ENCODE results near the gene KREMEN1. TPM values are rescaled to one million over a fixed set of nuclear protein-coding genes. Genes with fewer than 3 reads are reported as not detected.

KREMEN1 gene
- total and polyA plus RNA-seq, 10 of the 15 experiments (the other 5 are each of a cell fraction or from before 2014, with no cell fraction given), result 0.10 to 2.5 (median 0.20) TPM; not detected in 1

DNA sequence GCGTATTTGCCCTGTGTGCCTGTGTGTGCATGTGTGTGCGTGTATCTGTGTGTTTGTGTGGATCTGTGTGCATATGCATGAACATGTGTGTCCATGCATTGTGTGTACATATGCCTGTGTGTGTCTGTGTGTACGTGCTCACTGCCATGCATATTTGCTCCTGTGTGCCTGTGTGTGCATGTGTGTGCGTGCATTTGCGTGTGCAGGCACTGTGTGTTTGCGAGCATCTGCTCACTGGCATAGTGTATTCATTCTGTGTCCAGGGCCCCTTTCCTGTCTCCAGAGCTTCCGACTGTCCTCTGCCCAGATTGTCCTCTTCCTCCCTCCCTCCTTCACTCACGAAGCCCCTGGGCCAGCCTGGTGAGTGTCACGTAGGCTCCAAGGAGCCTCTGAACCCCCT is 138.6 kb downstream of the KREMEN1 start:
- SMC1A ChIA-PET (ENCODE audit: uncharacterized antibody, unreplicated experiment), result no interaction called here
- Histone ChIP-seq H3K4me2 (ENCODE audit: control insufficient read depth, insufficient read depth) (no peak overlapping the region), H3K4me1 (ENCODE audit: control insufficient read depth, insufficient read depth, low read length) (peaks cover 26% of the 10 kb centered on the region), H3K36me3 (ENCODE audit: control insufficient read depth in 2 of 2, insufficient read depth in 2 of 2, low read length in 1 of 2) (peaks cover 0 to 8% of the 10 kb centered on the region in 2 experiments; a peak in 2 of 4 replicates), H3K9ac (ENCODE audit: control insufficient read depth, insufficient read depth, low read length) (no peak overlapping the region), H4K20me1 (ENCODE audit: control insufficient read depth, insufficient read depth) (no peaks in the 10 kb centered on the region), H3K27me3 (replicated peaks in 1 of 2; ENCODE audit: control insufficient read depth in 2 of 2, insufficient read depth in 2 of 2, low read length in 1 of 2) (no peaks in the 10 kb centered on the region), H3K27ac (ENCODE audit: control insufficient read depth, insufficient read depth) (no peak overlapping the region), H3K79me2 (ENCODE audit: control insufficient read depth, insufficient read depth, low read length) (peaks cover 35% of the 10 kb centered on the region), H2AFZ (ENCODE audit: control insufficient read depth, low read depth, low read length) (no peak overlapping the region), H3K9me3 (replicated peaks; ENCODE audit: control insufficient read depth, insufficient read depth, low read length) (no peaks in the 10 kb centered on the region), H3K4me3 (no peak overlapping the region)
- POLR2A ChIA-PET, result interaction anchor here (1.3 to 15.3 kb wide), 2 partner anchors 18 to 46 kb away, joined by 3 to 239 read pairs; no protein-coding TSS in a partner anchor
- intact Hi-C loops (cut with micrococcal nuclease; ENCODE audit: unreplicated experiment) (no loop called here), in situ Hi-C loops (cut with MboI) (no loop called here)
- ATAC-seq, result no peak
- CTCF ChIA-PET, result no interaction called here
- RAD21 ChIA-PET (ENCODE audit: unreplicated experiment), result interaction anchor here (0.8 to 1.3 kb wide), 2 partner anchors 34 to 55 kb away, joined by 3 read pairs; no protein-coding TSS in a partner anchor
- DNase-seq (ENCODE audit: low read depth, low spot score), result no peak
- FAIRE-seq, result no peak
- TF ChIP-seq BCL3 (IDR thresholded peaks at IDR 0.05; ENCODE audit: borderline replicate concordance, insufficient read depth, low read depth, low read length, poor library complexity, severe bottlenecking) (peak; percentile 95), YBX1 (IDR thresholded peaks at IDR 0.05) (no peak), EED (IDR thresholded peaks at IDR 0.05; ENCODE audit: low read depth) (no peak)
- 64% methylated on average over 9 of the region's 9 CpGs for WGBS (ENCODE audit: insufficient coverage, insufficient replicate concordance, low lambda C conversion rate, missing lambda C conversion rate)
- no TSS peak for BruUV-seq (replicated peaks)

GRCh38 chr22:29212743-29213142 is 139.9 kb downstream of the KREMEN1 start:
- CTCF ChIA-PET, result interaction anchor here (0.6 to 1.3 kb wide), 5 partner anchors 9 to 35 kb away, joined by 3 to 4 read pairs (median 3); no protein-coding TSS in a partner anchor
- POLR2A ChIA-PET, result no interaction called here
- BruUV-seq (replicated peaks), result no TSS peak
- no peak for TF ChIP-seq NFYB (IDR thresholded peaks at IDR 0.05; ENCODE audit: insufficient read depth, low read depth, low read length)
- TF ChIP-seq GABPA (IDR thresholded peaks at IDR 0.05; ENCODE audit: low read depth), result no peak
- TF ChIP-seq BHLHE40 (IDR thresholded peaks at IDR 0.05; ENCODE audit: borderline replicate concordance in 1 of 2, low read depth in 2 of 2, low read length in 1 of 2), result no peak
- TF ChIP-seq GATAD2B (conservative IDR thresholded peaks at IDR 0.05; ENCODE audit: low read depth), result no peak
- no peak for TF ChIP-seq DPF2 (IDR thresholded peaks at IDR 0.05)
- TF ChIP-seq, protein P1, sequence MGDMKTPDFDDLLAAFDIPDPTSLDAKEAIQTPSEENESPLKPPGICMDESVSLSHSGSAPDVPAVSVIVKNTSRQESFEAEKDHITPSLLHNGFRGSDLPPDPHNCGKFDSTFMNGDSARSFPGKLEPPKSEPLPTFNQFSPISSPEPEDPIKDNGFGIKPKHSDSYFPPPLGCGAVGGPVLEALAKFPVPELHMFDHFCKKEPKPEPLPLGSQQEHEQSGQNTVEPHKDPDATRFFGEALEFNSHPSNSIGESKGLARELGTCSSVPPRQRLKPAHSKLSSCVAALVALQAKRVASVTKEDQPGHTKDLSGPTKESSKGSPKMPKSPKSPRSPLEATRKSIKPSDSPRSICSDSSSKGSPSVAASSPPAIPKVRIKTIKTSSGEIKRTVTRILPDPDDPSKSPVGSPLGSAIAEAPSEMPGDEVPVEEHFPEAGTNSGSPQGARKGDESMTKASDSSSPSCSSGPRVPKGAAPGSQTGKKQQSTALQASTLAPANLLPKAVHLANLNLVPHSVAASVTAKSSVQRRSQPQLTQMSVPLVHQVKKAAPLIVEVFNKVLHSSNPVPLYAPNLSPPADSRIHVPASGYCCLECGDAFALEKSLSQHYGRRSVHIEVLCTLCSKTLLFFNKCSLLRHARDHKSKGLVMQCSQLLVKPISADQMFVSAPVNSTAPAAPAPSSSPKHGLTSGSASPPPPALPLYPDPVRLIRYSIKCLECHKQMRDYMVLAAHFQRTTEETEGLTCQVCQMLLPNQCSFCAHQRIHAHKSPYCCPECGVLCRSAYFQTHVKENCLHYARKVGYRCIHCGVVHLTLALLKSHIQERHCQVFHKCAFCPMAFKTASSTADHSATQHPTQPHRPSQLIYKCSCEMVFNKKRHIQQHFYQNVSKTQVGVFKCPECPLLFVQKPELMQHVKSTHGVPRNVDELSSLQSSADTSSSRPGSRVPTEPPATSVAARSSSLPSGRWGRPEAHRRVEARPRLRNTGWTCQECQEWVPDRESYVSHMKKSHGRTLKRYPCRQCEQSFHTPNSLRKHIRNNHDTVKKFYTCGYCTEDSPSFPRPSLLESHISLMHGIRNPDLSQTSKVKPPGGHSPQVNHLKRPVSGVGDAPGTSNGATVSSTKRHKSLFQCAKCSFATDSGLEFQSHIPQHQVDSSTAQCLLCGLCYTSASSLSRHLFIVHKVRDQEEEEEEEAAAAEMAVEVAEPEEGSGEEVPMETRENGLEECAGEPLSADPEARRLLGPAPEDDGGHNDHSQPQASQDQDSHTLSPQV (IDR thresholded peaks at IDR 0.05), result no peak
- no peak for TF ChIP-seq SPI1 (IDR thresholded peaks at IDR 0.05; ENCODE audit: borderline replicate concordance, insufficient read depth, low read depth, low read length)

More at GRCh38 chr22:29212743-29213142, 139.9 kb downstream of the KREMEN1 start:
- H3K4me1 ChIP-seq (ENCODE audit: control insufficient read depth, insufficient read depth, low read length), result peaks cover 26% of the 10 kb centered on the region
- intact Hi-C loops (cut with micrococcal nuclease; ENCODE audit: unreplicated experiment) (no loop called here), in situ Hi-C loops (cut with MboI) (no loop called here)
- no peak for FAIRE-seq
- no peaks in the 10 kb centered on the region for H3K9me3 ChIP-seq (replicated peaks; ENCODE audit: control insufficient read depth, insufficient read depth, low read length)
- 66% methylated on average over 11 of the region's 11 CpGs for WGBS (ENCODE audit: insufficient coverage, insufficient replicate concordance, low lambda C conversion rate, missing lambda C conversion rate)
- H3K9ac ChIP-seq (ENCODE audit: control insufficient read depth, insufficient read depth, low read length), result no peak overlapping the region
- no peak for DNase-seq (ENCODE audit: low read depth, low spot score)
- no peak overlapping the region for H2AFZ ChIP-seq (ENCODE audit: control insufficient read depth, low read depth, low read length)
- ChIA-PET RAD21 (ENCODE audit: unreplicated experiment) (interaction anchor here (0.5 to 0.9 kb wide), 2 partner anchors 10 to 17 kb away, joined by 3 to 5 read pairs; no protein-coding TSS in a partner anchor), SMC1A (ENCODE audit: uncharacterized antibody, unreplicated experiment) (interaction anchor here (1.2 to 1.3 kb wide), 2 partner anchors 9 to 54 kb away, joined by 3 to 4 read pairs; no protein-coding TSS in a partner anchor)
- ATAC-seq, result no peak
- H3K79me2 ChIP-seq (ENCODE audit: control insufficient read depth, insufficient read depth, low read length), result peaks cover 22% of the 10 kb centered on the region
- no peak overlapping the region for H3K4me3 ChIP-seq
- H3K4me2 ChIP-seq (ENCODE audit: control insufficient read depth, insufficient read depth), result no peak overlapping the region
- H3K36me3 ChIP-seq (ENCODE audit: control insufficient read depth in 2 of 2, insufficient read depth in 2 of 2, low read length in 1 of 2), result peaks cover 0 to 9% of the 10 kb centered on the region in 2 experiments; a peak in 2 of 4 replicates
- H4K20me1 ChIP-seq (ENCODE audit: control insufficient read depth, insufficient read depth), result no peaks in the 10 kb centered on the region
- H3K27me3 ChIP-seq (replicated peaks in 1 of 2; ENCODE audit: control insufficient read depth in 2 of 2, insufficient read depth in 2 of 2, low read length in 1 of 2), result no peaks in the 10 kb centered on the region
- no peak overlapping the region for H3K27ac ChIP-seq (ENCODE audit: control insufficient read depth, insufficient read depth)
